SU-DHL-6 (cell line): Measurements from ENCODE around the gene RALGPS1.

Experiments used
- H2AFZ ChIP-seq: fragments of 200-600 bp; sonication (generic); 2 replicates; pipeline ENCODE4 v1.6.1; 2014; ENCODE audit warnings: low read depth, mild to moderate bottlenecking, moderate library complexity, mixed read lengths, antibody characterized with exemption, low read length; ENCODE audit not compliant: severe bottlenecking
- H3F3A ChIP-seq: fragments of 200-600 bp; shearing (Covaris generic); 2 replicates; pipeline ENCODE4 v1.6.0; 2016; ENCODE audit warnings: antibody characterized with exemption, mild to moderate bottlenecking; ENCODE audit not compliant: insufficient read depth
- H3K27ac ChIP-seq: fragments of 200-600 bp; sonication (generic); 2 replicates; pipeline ENCODE4 v1.5.1; 2016; ENCODE audit warnings: low read depth, mild to moderate bottlenecking, low read length, moderate library complexity, mixed read lengths
- H3K27me3 ChIP-seq: fragments of 200-600 bp; sonication (generic), shearing (Covaris generic); 2 replicates; pipeline ENCODE4 v1.6.0; 2014; ENCODE audit warnings: mild to moderate bottlenecking, low read length
- H3K36me3 ChIP-seq: fragments of 200-600 bp; sonication (generic); 2 replicates; pipeline ENCODE4 v1.6.1; 2014; ENCODE audit warnings: mild to moderate bottlenecking, low read length, mixed read lengths
- H3K4me2 ChIP-seq: fragments of 300-600, 200-600 bp; shearing (Covaris generic), sonication (generic); 2 replicates; pipeline ENCODE4 v1.6.0; 2014; ENCODE audit warnings: low read length, low read depth, mild to moderate bottlenecking; ENCODE audit not compliant: poor library complexity, severe bottlenecking
- H3K4me3 ChIP-seq: fragments of 200-600 bp; sonication (generic); 2 replicates; pipeline ENCODE4 v1.5.1; 2014; ENCODE audit warnings: antibody characterized with exemption, low read length, mild to moderate bottlenecking, mixed read lengths; ENCODE audit not compliant: insufficient read depth, poor library complexity, severe bottlenecking
- H3K79me2 ChIP-seq: fragments of 200-600 bp; sonication (generic); 2 replicates; pipeline ENCODE4 v1.6.1; 2014; ENCODE audit warnings: mild to moderate bottlenecking, low read length, moderate library complexity; ENCODE audit not compliant: insufficient read depth
- H3K9ac ChIP-seq: fragments of 200-600 bp; sonication (generic); 2 replicates; pipeline ENCODE4 v1.7.0; 2014; ENCODE audit warnings: mild to moderate bottlenecking, low read length
- H3K9me2 ChIP-seq: fragments of 200-600 bp; sonication (generic); replicated peaks from 2 replicates; pipeline ENCODE4 v1.6.1; 2014; ENCODE audit warnings: low read length; ENCODE audit not compliant: insufficient read depth
- H3K9me3 ChIP-seq: fragments of 200-600 bp; sonication (generic); 2 replicates; pipeline ENCODE4 v1.6.1; 2014; ENCODE audit warnings: low read length, mixed read lengths; ENCODE audit not compliant: insufficient read depth
- H4K20me1 ChIP-seq: fragments of 200-600 bp; sonication (generic); 2 replicates; pipeline ENCODE4 v1.6.1; 2014; ENCODE audit warnings: low read depth, mild to moderate bottlenecking, antibody characterized with exemption, low read length, moderate library complexity, mixed read lengths
- EZH2phosphoT487 ChIP-seq: fragments of 200-600 bp; sonication (generic), shearing (Covaris generic); conservative IDR thresholded peaks from 2 replicates; pipeline ENCODE4 v1.6.1; 2018; ENCODE audit warnings: mild to moderate bottlenecking, antibody characterized with exemption, low read length, moderate library complexity, mixed read lengths
- TF ChIP-seq, protein P1 (sequence below): fragments of 200-600 bp; sonication (generic); IDR thresholded peaks from one replicate; pipeline ENCODE4 v1.5.1; 2017; ENCODE audit warnings: antibody characterized with exemption, mild to moderate bottlenecking, low read length, moderate library complexity; ENCODE audit not compliant: insufficient read depth, poor library complexity, severe bottlenecking

The RALGPS1 gene

DNA sequence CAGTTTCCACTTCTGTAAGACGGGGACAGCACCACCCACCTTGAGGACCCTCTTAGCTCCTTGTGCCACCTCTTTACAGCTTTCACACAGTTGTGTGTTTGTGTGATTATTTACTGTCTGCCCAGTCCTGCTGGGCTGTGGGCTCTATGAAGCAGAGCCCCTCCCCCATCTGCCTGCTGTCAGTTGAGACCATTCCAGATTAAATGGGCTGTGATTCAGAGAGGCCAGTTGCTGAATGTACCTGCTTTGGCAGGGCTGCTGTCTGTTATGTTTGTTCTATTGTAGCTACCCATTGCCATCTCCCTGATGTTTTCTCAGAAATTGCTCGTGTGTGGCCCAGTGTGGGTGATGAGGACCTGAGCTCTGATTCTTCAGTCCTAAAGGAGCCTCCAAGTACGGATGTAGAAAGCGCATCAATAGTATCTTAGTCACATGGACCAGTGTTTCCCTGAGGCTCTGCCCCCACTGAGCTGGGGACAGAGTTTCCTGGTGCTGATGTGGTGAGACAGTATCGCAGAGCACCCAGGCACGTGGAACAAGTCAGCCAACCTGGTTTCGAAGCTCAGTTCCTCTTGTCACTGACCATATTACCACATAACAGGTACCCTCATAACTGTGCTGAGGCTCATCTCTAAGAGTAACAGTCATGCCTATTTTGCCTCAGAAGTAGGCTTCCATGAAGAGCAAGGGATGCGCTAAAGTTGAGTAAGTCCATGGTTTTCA, 204.2 kb downstream of the RALGPS1 start:
- no peaks in the 10 kb centered on the region for H3K36me3 ChIP-seq
- H4K20me1 ChIP-seq = no peaks in the 10 kb centered on the region
- no peak overlapping the region for H3K4me2 ChIP-seq
- no peak for TF ChIP-seq EZH2phosphoT487
- H3K9me3 ChIP-seq = no peaks in the 10 kb centered on the region
- H3F3A ChIP-seq = no peaks in the 10 kb centered on the region
- no peak overlapping the region for H3K9ac ChIP-seq
- no peaks in the 10 kb centered on the region for H3K27me3 ChIP-seq
- no peaks in the 10 kb centered on the region for H3K9me2 ChIP-seq
- no peaks in the 10 kb centered on the region for H3K79me2 ChIP-seq
- no peak overlapping the region for H3K27ac ChIP-seq
- H2AFZ ChIP-seq = no peak overlapping the region
- H3K4me3 ChIP-seq = no peak overlapping the region

DNA sequence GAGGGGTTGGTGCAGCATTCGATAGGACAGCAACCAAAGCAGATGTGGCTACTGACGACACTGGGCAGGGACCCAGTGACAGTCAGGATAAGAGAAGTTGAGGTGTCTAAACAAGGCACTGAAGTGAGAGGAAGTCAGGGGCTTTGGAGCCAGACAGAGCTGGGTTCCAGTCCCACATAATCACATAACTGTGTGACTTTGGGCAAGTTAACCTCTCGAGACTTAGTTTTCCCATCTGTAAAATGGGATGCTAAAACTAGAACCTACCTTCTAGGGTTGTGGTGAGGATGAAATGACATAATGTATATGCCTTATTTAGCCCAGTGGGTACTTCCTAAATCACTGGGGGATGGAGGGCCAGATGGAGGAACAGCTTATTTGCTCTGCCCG, 204.7 kb downstream of the RALGPS1 start:
- no peak overlapping the region for H3K4me3 ChIP-seq
- no peaks in the 10 kb centered on the region for H3F3A ChIP-seq
- TF ChIP-seq EZH2phosphoT487 = no peak
- TF ChIP-seq, protein P1, sequence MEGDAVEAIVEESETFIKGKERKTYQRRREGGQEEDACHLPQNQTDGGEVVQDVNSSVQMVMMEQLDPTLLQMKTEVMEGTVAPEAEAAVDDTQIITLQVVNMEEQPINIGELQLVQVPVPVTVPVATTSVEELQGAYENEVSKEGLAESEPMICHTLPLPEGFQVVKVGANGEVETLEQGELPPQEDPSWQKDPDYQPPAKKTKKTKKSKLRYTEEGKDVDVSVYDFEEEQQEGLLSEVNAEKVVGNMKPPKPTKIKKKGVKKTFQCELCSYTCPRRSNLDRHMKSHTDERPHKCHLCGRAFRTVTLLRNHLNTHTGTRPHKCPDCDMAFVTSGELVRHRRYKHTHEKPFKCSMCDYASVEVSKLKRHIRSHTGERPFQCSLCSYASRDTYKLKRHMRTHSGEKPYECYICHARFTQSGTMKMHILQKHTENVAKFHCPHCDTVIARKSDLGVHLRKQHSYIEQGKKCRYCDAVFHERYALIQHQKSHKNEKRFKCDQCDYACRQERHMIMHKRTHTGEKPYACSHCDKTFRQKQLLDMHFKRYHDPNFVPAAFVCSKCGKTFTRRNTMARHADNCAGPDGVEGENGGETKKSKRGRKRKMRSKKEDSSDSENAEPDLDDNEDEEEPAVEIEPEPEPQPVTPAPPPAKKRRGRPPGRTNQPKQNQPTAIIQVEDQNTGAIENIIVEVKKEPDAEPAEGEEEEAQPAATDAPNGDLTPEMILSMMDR = no peak
- no peaks in the 10 kb centered on the region for H3K36me3 ChIP-seq
- H3K9me2 ChIP-seq = no peaks in the 10 kb centered on the region
- no peak overlapping the region for H3K9ac ChIP-seq
- no peak overlapping the region for H2AFZ ChIP-seq
- H3K27ac ChIP-seq = no peak overlapping the region
- H3K27me3 ChIP-seq = no peaks in the 10 kb centered on the region
- H3K4me2 ChIP-seq = no peak overlapping the region
- no peaks in the 10 kb centered on the region for H3K79me2 ChIP-seq
- H4K20me1 ChIP-seq = no peaks in the 10 kb centered on the region
- H3K9me3 ChIP-seq = no peaks in the 10 kb centered on the region

DNA sequence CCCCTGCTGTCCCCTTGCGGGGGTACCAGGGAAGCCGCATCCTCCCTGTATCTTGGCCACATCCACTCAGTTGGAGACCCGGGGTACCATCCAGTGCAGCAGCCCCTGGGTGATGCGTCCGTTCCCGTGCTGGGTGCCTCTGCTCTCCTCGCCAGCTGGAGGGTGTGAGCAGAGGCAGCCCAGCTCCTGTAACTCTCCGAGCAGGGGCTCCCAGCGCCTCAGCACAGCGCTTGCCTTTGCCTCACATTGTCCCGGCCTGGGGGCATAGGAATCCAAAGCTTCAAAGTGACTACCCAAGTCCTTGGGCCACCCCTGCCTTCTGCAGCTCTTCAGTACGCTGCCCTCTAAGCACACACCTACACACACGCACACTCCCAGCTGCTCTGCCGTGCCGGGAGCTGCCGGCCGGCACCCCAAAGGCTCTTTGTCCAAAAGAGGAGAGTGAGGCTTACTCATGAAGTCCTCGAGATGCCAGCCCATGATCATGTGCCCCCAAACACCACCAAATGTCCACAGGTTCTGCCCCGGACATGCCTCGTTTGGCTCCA, 207.1 kb downstream of the RALGPS1 start:
- no peak for TF ChIP-seq EZH2phosphoT487
- TF ChIP-seq, protein P1 = no peak
- no peak overlapping the region for H3K9ac ChIP-seq

More for the DNA sequence above, 207.1 kb downstream of the RALGPS1 start:
- Histone ChIP-seq H3K36me3 (no peaks in the 10 kb centered on the region), H3F3A (no peaks in the 10 kb centered on the region), H2AFZ (no peak overlapping the region), H3K9me2 (no peaks in the 10 kb centered on the region), H3K79me2 (no peaks in the 10 kb centered on the region), H3K27me3 (no peaks in the 10 kb centered on the region), H3K27ac (no peak overlapping the region), H3K4me3 (no peak overlapping the region), H3K4me2 (no peak overlapping the region), H4K20me1 (no peaks in the 10 kb centered on the region), H3K9me3 (no peaks in the 10 kb centered on the region)
